NCI-H524 treated with DMSO at 0.1 percent for 48 hours (cell line): ENCODE results near the gene SMARCA1.
A peak's percentile ranks its signal among the peaks of the same experiment; 100 is the strongest.
"Not testable (repeated sequence)": the region's sequence is repeated elsewhere in the genome, so short reads cannot be mapped to it uniquely, and the experiment has no call there.

Experiments
- DNase-seq: peaks from one replicate; lab custom pipeline; 2025; lab: John Stamatoyannopoulos, UW

The SMARCA1 gene

GRCh38 chrX:129523079-129523911 lies at the start of gene SMARCA1:
TSS of gene SMARCA1 (minus strand) at chrX:129523490. CDS start at chrX:129523370, 120 bp downstream.
- DNase-seq: no peak

- no peak for DNase-seq
Observed at GRCh38 chrX:129572422-129572821, 49.1 kb upstream of the SMARCA1 start.

GRCh38 chrX:129568349-129568748 lies 45.1 kb upstream of the SMARCA1 start:
- DNase-seq: no peak

GRCh38 chrX:129566073-129566472 lies 42.8 kb upstream of the SMARCA1 start:
- DNase-seq: no peak

- DNase-seq: no peak
Observed at GRCh38 chrX:129565046-129565650, 41.9 kb upstream of the SMARCA1 start.

GRCh38 chrX:129564345-129564744 lies 41.1 kb upstream of the SMARCA1 start:
- not testable (repeated sequence) for DNase-seq

GRCh38 chrX:129561453-129561852 lies 38.2 kb upstream of the SMARCA1 start:
- no peak for DNase-seq

GRCh38 chrX:129559783-129560182 lies 36.5 kb upstream of the SMARCA1 start:
- DNase-seq: no peak

GRCh38 chrX:129557844-129558480 lies 34.7 kb upstream of the SMARCA1 start:
- no peak for DNase-seq

GRCh38 chrX:129556806-129557315 lies 33.6 kb upstream of the SMARCA1 start:
- no peak for DNase-seq

GRCh38 chrX:129554816-129555215 lies 31.5 kb upstream of the SMARCA1 start:
- not testable (repeated sequence) for DNase-seq

- DNase-seq: no peak
Observed at GRCh38 chrX:129553619-129554288, 30.5 kb upstream of the SMARCA1 start.

GRCh38 chrX:129549124-129549523 lies 25.8 kb upstream of the SMARCA1 start:
- no peak for DNase-seq

- no peak for DNase-seq
Observed at GRCh38 chrX:129545408-129545807, 22.1 kb upstream of the SMARCA1 start.

- DNase-seq: no peak
Observed at GRCh38 chrX:129544780-129545179, 21.5 kb upstream of the SMARCA1 start.

- DNase-seq: no peak
Observed at GRCh38 chrX:129540722-129541184, 17.5 kb upstream of the SMARCA1 start.

- peak; percentile 11 for DNase-seq
Observed at GRCh38 chrX:129540068-129540653, 16.9 kb upstream of the SMARCA1 start, which contains the start of gene OCRL. TSS of gene OCRL (plus strand) at chrX:129540259. CDS start at chrX:129540440, 181 bp downstream.

GRCh38 chrX:129534816-129535578 lies 11.7 kb upstream of the SMARCA1 start:
- DNase-seq: no peak

GRCh38 chrX:129531132-129531531 lies 7.8 kb upstream of the SMARCA1 start:
- no peak for DNase-seq

GRCh38 chrX:129530410-129530809 lies 7.1 kb upstream of the SMARCA1 start:
- DNase-seq: no peak
